H7 (cell line): ENCODE data around the gene RAB10. TPM values are rescaled to one million over a fixed set of nuclear protein-coding genes. Genes with fewer than 3 reads are reported as not detected.
A peak's percentile ranks its signal among the peaks of the same experiment; 100 is the strongest.

ENCODE experiments used
- DNase-seq: peaks from one replicate; pipeline ENCODE4 v3.0.0; 2012
- H3K27me3 ChIP-seq: 2 replicates; pipeline ENCODE4 v1.6.0; 2011; ENCODE audit warnings: mild to moderate bottlenecking, low read length; ENCODE audit not compliant: control insufficient read depth, insufficient read depth
- H3K36me3 ChIP-seq: replicated peaks from 2 replicates; pipeline ENCODE4 v1.5.1; 2011; ENCODE audit warnings: low read length; ENCODE audit not compliant: control insufficient read depth, insufficient read depth
- H3K4me3 ChIP-seq: 2 replicates; pipeline ENCODE4 v1.5.1; 2011; ENCODE audit warnings: low read depth, mild to moderate bottlenecking, control low read depth, low read length, moderate library complexity; ENCODE audit not compliant: insufficient read depth
- total RNA-seq: library from RNA; depleted of rRNA; stranded (reverse); fragments of >200 nt; shearing (Covaris generic); gene quantifications from 2 replicates; pipeline ENCODE4 v1.2.3, GENCODE V29; 2014

RAB10 gene
- total RNA-seq, 1 experiment from 2014 or later: 92.6 TPM

DNA sequence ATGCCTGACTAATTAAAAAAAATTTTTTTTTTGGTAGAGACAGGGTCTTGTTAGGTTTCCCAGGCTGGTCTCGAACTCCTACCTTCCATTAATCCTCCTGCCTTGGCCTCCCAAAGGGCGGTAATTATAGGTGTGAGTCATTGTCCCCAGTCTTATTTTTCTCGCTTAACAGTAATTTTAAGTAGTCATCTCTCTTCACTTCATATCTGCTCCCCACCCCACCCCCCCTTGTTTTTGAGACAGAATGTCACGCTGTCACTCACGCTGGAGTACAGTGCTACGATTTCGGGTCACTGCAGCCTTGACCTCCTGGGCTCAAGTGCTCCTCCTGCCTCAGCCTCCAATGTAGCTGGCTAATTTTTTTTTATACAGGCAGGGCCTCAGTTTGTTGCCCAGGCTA, 27.7 kb downstream of the RAB10 start:
- no peak overlapping the region for H3K4me3 ChIP-seq
- no peaks in the 10 kb centered on the region for H3K27me3 ChIP-seq
- no peak for DNase-seq
- no peaks in the 10 kb centered on the region; the same call in 1 of the 2 replicates for H3K36me3 ChIP-seq

- no peaks in the 10 kb centered on the region; the same call in 1 of the 2 replicates for H3K36me3 ChIP-seq
- DNase-seq: no peak
- H3K27me3 ChIP-seq: no peaks in the 10 kb centered on the region
- H3K4me3 ChIP-seq: no peak overlapping the region
Measured at GRCh38 chr2:26064846-26065245, 31.0 kb downstream of the RAB10 start.

DNA sequence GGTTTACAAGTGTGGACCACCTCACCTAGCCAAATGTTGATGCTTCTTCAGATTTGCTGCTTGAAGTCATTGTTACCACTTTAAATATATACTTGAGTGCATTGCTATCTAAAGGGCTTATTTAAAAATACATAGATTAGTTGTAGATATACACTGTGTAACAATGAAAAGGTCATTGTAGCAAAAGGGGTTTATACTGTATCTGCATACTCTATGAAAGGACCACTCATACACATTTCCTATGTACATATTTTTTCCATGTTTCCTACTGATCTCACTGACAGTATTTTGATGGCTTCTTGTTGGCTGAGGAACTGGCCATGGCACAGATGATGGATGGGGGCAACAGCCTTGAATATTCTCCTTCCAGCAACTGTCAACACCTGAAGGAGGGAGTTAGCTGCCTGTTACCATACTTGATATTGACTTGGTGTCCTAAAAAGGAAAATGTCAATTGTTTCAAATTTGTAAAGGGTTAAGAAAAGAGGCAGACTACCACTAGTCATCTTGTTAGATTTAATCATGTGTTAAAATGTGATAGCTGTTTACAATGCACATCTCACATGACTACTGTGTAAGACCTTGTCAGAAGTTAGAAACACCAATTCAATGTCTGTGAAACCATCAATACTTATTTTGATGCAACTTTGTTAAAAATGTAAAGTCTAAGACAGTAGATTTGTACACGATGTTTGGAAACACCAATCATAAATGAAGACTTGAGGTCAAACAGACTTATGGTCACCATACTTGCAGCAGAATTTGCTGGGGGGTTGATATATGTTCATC, 33.5 kb downstream of the RAB10 start:
- Histone ChIP-seq H3K27me3 (no peaks in the 10 kb centered on the region), H3K4me3 (no peak overlapping the region), H3K36me3 (no peaks in the 10 kb centered on the region)
- DNase-seq: no peak

- DNase-seq: no peak
- no peak overlapping the region for H3K4me3 ChIP-seq
Measured at GRCh38 chr2:26067980-26068507, 34.2 kb downstream of the RAB10 start.

GRCh38 chr2:26068602-26069298, 34.9 kb downstream of the RAB10 start:
- Histone ChIP-seq H3K27me3 (no peaks in the 10 kb centered on the region), H3K36me3 (no peaks in the 10 kb centered on the region), H3K4me3 (no peak overlapping the region)
- DNase-seq: no peak

More at GRCh38 chr2:26067980-26068507, 34.2 kb downstream of the RAB10 start:
- Histone ChIP-seq H3K36me3 (no peaks in the 10 kb centered on the region), H3K27me3 (no peaks in the 10 kb centered on the region)

GRCh38 chr2:26070730-26071129, 36.8 kb downstream of the RAB10 start:
- no peak for DNase-seq
- no peaks in the 10 kb centered on the region for H3K36me3 ChIP-seq

GRCh38 chr2:26072925-26073768, 39.3 kb downstream of the RAB10 start:
- H3K36me3 ChIP-seq: no peaks in the 10 kb centered on the region
- peak; percentile 16 for DNase-seq
- no peaks in the 10 kb centered on the region for H3K27me3 ChIP-seq
- H3K4me3 ChIP-seq: no peak overlapping the region

More at GRCh38 chr2:26070730-26071129, 36.8 kb downstream of the RAB10 start:
- no peak overlapping the region for H3K4me3 ChIP-seq
- H3K27me3 ChIP-seq: no peaks in the 10 kb centered on the region

- no peaks in the 10 kb centered on the region for H3K36me3 ChIP-seq
- H3K27me3 ChIP-seq: no peaks in the 10 kb centered on the region
- no peak overlapping the region for H3K4me3 ChIP-seq
- DNase-seq: no peak
Measured at GRCh38 chr2:26073830-26074229, 39.9 kb downstream of the RAB10 start.

- Histone ChIP-seq H3K4me3 (no peak overlapping the region), H3K27me3 (no peaks in the 10 kb centered on the region), H3K36me3 (no peaks in the 10 kb centered on the region; the same call in 1 of the 2 replicates)
- no peak for DNase-seq
Measured at GRCh38 chr2:26074676-26075075, 40.8 kb downstream of the RAB10 start.

GRCh38 chr2:26075173-26075572, 41.3 kb downstream of the RAB10 start:
- Histone ChIP-seq H3K36me3 (no peaks in the 10 kb centered on the region; the same call in 1 of the 2 replicates), H3K4me3 (no peak overlapping the region), H3K27me3 (no peaks in the 10 kb centered on the region)
- no peak for DNase-seq

DNA sequence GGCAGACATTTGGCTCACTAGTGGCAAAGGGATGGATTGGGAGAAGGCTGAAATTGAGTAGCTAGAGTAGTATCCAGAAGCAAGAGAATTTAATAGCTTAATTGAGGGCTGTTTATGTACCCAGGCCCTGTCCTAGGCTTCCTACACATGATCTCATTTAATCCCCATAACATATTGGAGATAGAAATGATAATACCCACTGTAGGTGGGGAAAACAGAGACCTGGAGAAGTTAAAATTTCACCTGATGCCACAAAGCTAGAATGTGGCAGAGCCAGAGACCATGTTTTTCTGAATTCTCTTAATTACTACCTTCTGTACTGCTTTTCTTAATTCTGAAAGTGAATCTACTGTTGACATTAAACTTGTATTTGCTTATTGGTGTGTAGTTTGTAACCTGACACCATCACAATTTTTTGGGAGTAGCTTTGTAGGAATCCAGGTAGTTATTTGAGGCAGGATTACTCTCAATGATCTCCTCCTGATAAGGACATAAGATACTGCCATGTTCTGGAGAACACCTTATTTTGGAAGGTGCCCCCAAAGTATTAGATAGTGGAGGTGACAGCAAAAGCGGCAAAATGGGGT, 42.2 kb downstream of the RAB10 start:
- Histone ChIP-seq H3K4me3 (no peak overlapping the region), H3K27me3 (no peaks in the 10 kb centered on the region), H3K36me3 (no peaks in the 10 kb centered on the region; the same call in 1 of the 2 replicates)
- no peak for DNase-seq

DNA sequence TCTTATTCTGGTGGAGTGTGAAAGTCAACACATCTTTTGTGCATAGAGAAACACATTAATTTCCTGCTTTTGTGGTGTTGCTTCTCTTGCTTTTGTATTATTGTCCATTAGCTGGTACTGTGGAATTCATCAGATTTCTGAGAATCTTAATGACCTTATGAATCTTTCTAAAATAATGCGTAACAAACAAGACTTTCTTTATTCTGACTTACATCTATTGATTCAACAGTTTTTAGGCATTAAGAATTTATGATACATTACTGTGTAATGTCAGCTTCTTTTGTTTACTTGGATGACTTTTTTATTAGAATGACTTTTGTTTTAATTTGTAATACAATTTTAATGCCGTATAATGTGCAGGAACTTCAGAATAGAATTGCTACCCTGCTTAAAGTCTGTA, 43.4 kb downstream of the RAB10 start:
- Histone ChIP-seq H3K4me3 (no peak overlapping the region), H3K27me3 (no peaks in the 10 kb centered on the region), H3K36me3 (no peaks in the 10 kb centered on the region; the same call in 1 of the 2 replicates)
- no peak for DNase-seq

GRCh38 chr2:26078939-26079338, 45.1 kb downstream of the RAB10 start:
- H3K36me3 ChIP-seq: no peaks in the 10 kb centered on the region; the same call in 1 of the 2 replicates
- H3K4me3 ChIP-seq: no peak overlapping the region
- DNase-seq: no peak
- no peaks in the 10 kb centered on the region for H3K27me3 ChIP-seq

GRCh38 chr2:26080356-26080755, 46.5 kb downstream of the RAB10 start:
- no peak overlapping the region for H3K4me3 ChIP-seq
- H3K27me3 ChIP-seq: no peaks in the 10 kb centered on the region
- no peak for DNase-seq
- no peaks in the 10 kb centered on the region; the same call in 1 of the 2 replicates for H3K36me3 ChIP-seq
